Gastrocnemius medialis (tissue), 4 donors: Measurements from ENCODE around the gene ZBTB20. TPM values are rescaled to one million over a fixed set of nuclear protein-coding genes. Genes with fewer than 3 reads are reported as not detected.

ENCODE experiments used
- ATAC-seq, 2 donors: fragments of 150-250 bp; one replicate each; pipeline ENCODE4 v1.9.1; 2016
- DNase-seq, 2 donors: peaks; one replicate each; pipeline ENCODE4 v3.0.0-alpha.2; 2019
- H3K27ac ChIP-seq, 4 donors: fragments of 200-600 bp; sonication (generic); 1 replicate in 1 of 4; 2 replicates in 3 of 4; pipeline ENCODE4 v1.5.1; 2016 to 2018; ENCODE audit warnings: mild to moderate bottlenecking in 2 of 4, moderate library complexity in 1 of 4
- H3K27me3 ChIP-seq, 3 donors: fragments of 200-600 bp; sonication (generic) in 2 of 3; 1 replicate in 1 of 3; 2 replicates in 2 of 3; pipeline versions ENCODE4 v1.5.1 to v1.6.0; 2016 to 2019; ENCODE audit warnings: mild to moderate bottlenecking in 1 of 3, moderate library complexity in 1 of 3
- H3K36me3 ChIP-seq, 2 donors: fragments of 200-600 bp; sonication (generic) in 1 of 2; one replicate each; pipeline ENCODE4 v1.5.1; 2017 to 2018
- H3K4me1 ChIP-seq, 2 donors: fragments of 200-600 bp; sonication (generic) in 1 of 2; one replicate each; pipeline ENCODE4 v1.5.1; 2016 to 2017; ENCODE audit warnings: mild to moderate bottlenecking in 2 of 2
- H3K4me3 ChIP-seq, 4 donors: fragments of 200-600 bp; sonication (generic) in 3 of 4; 1 replicate in 1 of 4; 2 replicates in 3 of 4; pipeline ENCODE4 v1.5.1; 2016 to 2019; ENCODE audit warnings: mild to moderate bottlenecking in 2 of 4
- H3K9me3 ChIP-seq, 3 donors: fragments of 200-600 bp; sonication (generic) in 2 of 3; 1 replicate in 1 of 3; 2 replicates in 2 of 3; pipeline ENCODE4 v1.5.1; 2016 to 2019
- CTCF ChIP-seq, 5 experiments: fragments of 450-650 bp in 3 of 5; fragments of 200-600 bp in 2 of 5; sonication (generic) in 2 of 5; IDR thresholded peaks in 4 of 5; conservative IDR thresholded peaks in 1 of 5; 1 replicate in 4 of 5; 2 replicates in 1 of 5; pipeline ENCODE4 v1.5.1; 2016 to 2019; ENCODE audit warnings: antibody characterized with exemption in 5 of 5, mild to moderate bottlenecking in 3 of 5, moderate library complexity in 3 of 5
- POLR2A ChIP-seq, 2 donors: fragments of 450-650 bp; IDR thresholded peaks; one replicate each; pipeline ENCODE4 v1.6.1; 2017; ENCODE audit warnings: antibody characterized with exemption in 2 of 2, mild to moderate bottlenecking in 2 of 2, moderate library complexity in 2 of 2
- in situ Hi-C, 4 donors: fragments of 200-750 bp; cut with MboI; loops; one replicate each; pipeline versions ENCODE4 v1.15.0 to v1.8.0; 2017; ENCODE audit warnings: low sequenced_read_pairs in 4 of 4
- intact Hi-C: fragments of 100-400 bp; cut with DNase I; formaldehyde crosslinking; loops from one replicate; pipeline ENCODE4 v1.15.1; 2023; ENCODE audit warnings: low total_unique reads
- total RNA-seq, 4 donors: library from RNA; depleted of rRNA; stranded (reverse); fragments of >200 nt; gene quantifications; one replicate each; pipeline versions ENCODE4 v1.1.0 to v1.2.3, GENCODE V29; 2016

The ZBTB20 gene
- total RNA-seq, 4 donors from 2014 or later, result 47.6 to 86.5 (median 69.0) TPM

GRCh38 chr3:114499976-114500375 lies 647.1 kb downstream of the ZBTB20 start:
- Histone ChIP-seq H3K4me1 (peaks cover 67 to 84% of the 10 kb centered on the region in 2 donors), H3K36me3 (no peaks in the 10 kb centered on the region), H3K4me3 (no peak overlapping the region), H3K9me3 (no peaks in the 10 kb centered on the region), H3K27ac (peak overlapping the region; percentile 14 to 71 (median 45)), H3K27me3 (no peaks in the 10 kb centered on the region)
- TF ChIP-seq CTCF (IDR thresholded peaks at IDR 0.05 in 4 of 5, conservative IDR thresholded peaks at IDR 0.05 in 1 of 5), result no peak
- no peak for TF ChIP-seq POLR2A (IDR thresholded peaks at IDR 0.05)
- intact Hi-C loops (no loop called here), in situ Hi-C loops (no loop called here)
- DNase-seq, result no peak
- no peak for ATAC-seq

GRCh38 chr3:114498539-114499370 lies 648.3 kb downstream of the ZBTB20 start:
- Histone ChIP-seq H3K36me3 (no peaks in the 10 kb centered on the region), H3K4me3 (no peak overlapping the region), H3K4me1 (peaks cover 65 to 85% of the 10 kb centered on the region in 2 donors), H3K9me3 (no peaks in the 10 kb centered on the region), H3K27ac (peak overlapping the region; percentile 14 to 71 (median 66)), H3K27me3 (no peaks in the 10 kb centered on the region)
- peak in 1 of 2 donors; percentile 55 for DNase-seq
- intact Hi-C loops, result no loop called here
- TF ChIP-seq CTCF (IDR thresholded peaks at IDR 0.05 in 4 of 5, conservative IDR thresholded peaks at IDR 0.05 in 1 of 5) (no peak), POLR2A (IDR thresholded peaks at IDR 0.05) (no peak)
- in situ Hi-C loops, result no loop called here
- peak; percentile 68 to 70 for ATAC-seq

- H3K36me3 ChIP-seq, result no peaks in the 10 kb centered on the region
- intact Hi-C loops, result no loop called here
These were observed 650.2 kb downstream of the ZBTB20 start for GRCh38 chr3:114496874-114497273.

GRCh38 chr3:114496466-114496865 lies 650.6 kb downstream of the ZBTB20 start:
- ATAC-seq (no peak), DNase-seq (no peak)
- Histone ChIP-seq H3K27me3 (no peaks in the 10 kb centered on the region), H3K27ac (peak overlapping the region; percentile 14 to 71 (median 20)), H3K4me3 (no peak overlapping the region), H3K36me3 (no peaks in the 10 kb centered on the region), H3K4me1 (peaks cover 85 to 89% of the 10 kb centered on the region in 2 donors), H3K9me3 (no peaks in the 10 kb centered on the region)
- TF ChIP-seq POLR2A (IDR thresholded peaks at IDR 0.05) (no peak), CTCF (IDR thresholded peaks at IDR 0.05 in 4 of 5, conservative IDR thresholded peaks at IDR 0.05 in 1 of 5) (no peak)
- intact Hi-C loops (no loop called here), in situ Hi-C loops (no loop called here)

More at GRCh38 chr3:114496874-114497273, 650.2 kb downstream of the ZBTB20 start:
- TF ChIP-seq POLR2A (IDR thresholded peaks at IDR 0.05), result no peak
- in situ Hi-C loops, result no loop called here
- Histone ChIP-seq H3K4me3 (no peak overlapping the region), H3K9me3 (no peaks in the 10 kb centered on the region), H3K27me3 (no peaks in the 10 kb centered on the region), H3K4me1 (peaks cover 81 to 91% of the 10 kb centered on the region in 2 donors), H3K27ac (peak overlapping the region; percentile 14 to 71 (median 46))
- DNase-seq (no peak), ATAC-seq (peak; percentile 38 to 67)

GRCh38 chr3:114496021-114496434 lies 651.1 kb downstream of the ZBTB20 start:
- ATAC-seq (peak; percentile 7 to 23), DNase-seq (no peak)
- Histone ChIP-seq H3K27ac (peak overlapping the region in 3 of 4 donors; percentile 14 to 71 (median 19)), H3K27me3 (no peaks in the 10 kb centered on the region), H3K4me1 (peaks cover 85 to 86% of the 10 kb centered on the region in 2 donors), H3K9me3 (no peaks in the 10 kb centered on the region), H3K4me3 (no peak overlapping the region), H3K36me3 (no peaks in the 10 kb centered on the region)
- TF ChIP-seq POLR2A (IDR thresholded peaks at IDR 0.05), result no peak
- no peak for TF ChIP-seq CTCF (IDR thresholded peaks at IDR 0.05 in 4 of 5, conservative IDR thresholded peaks at IDR 0.05 in 1 of 5)
- in situ Hi-C loops, result no loop called here
- intact Hi-C loops, result no loop called here
